ENCODE results near the gene SOX15.

DNA sequence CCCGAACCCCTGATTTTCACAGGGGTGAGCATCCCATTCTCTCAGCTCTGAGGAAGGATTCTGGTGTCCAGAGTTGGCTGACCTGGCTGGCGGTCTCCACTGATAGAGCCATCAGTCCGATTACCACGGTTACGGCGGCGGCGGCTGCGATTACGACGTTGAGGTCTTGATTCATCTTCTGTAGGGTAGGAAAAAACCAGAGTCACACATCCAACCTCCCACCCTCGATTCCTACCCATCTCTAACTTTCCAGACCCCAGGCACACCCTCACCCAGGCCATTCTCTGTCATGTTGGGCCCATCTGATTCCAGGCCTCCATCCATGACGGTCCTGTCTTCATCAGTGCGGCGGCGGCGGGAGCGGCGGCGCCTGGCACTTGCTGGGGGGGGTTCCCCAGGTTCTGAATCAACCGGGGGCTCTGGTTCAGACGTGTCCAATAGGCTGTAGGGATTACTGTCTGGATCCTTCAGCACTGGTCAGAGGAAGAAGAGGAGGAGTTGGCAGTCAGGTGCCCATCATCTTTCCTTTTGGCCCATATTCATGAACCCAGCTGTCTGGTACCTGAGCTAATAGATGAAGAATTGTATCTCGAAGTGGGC is 2.6 kb upstream of the SOX15 start:
- TF ChIP-seq, protein P1, sequence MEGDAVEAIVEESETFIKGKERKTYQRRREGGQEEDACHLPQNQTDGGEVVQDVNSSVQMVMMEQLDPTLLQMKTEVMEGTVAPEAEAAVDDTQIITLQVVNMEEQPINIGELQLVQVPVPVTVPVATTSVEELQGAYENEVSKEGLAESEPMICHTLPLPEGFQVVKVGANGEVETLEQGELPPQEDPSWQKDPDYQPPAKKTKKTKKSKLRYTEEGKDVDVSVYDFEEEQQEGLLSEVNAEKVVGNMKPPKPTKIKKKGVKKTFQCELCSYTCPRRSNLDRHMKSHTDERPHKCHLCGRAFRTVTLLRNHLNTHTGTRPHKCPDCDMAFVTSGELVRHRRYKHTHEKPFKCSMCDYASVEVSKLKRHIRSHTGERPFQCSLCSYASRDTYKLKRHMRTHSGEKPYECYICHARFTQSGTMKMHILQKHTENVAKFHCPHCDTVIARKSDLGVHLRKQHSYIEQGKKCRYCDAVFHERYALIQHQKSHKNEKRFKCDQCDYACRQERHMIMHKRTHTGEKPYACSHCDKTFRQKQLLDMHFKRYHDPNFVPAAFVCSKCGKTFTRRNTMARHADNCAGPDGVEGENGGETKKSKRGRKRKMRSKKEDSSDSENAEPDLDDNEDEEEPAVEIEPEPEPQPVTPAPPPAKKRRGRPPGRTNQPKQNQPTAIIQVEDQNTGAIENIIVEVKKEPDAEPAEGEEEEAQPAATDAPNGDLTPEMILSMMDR (IDR thresholded peaks at IDR 0.05; ENCODE audit: poor library complexity), result no peak
- no peak for TF ChIP-seq EZH2 (IDR thresholded peaks at IDR 0.05; ENCODE audit: borderline replicate concordance)
- TF ChIP-seq EZH2phosphoT487 (IDR thresholded peaks at IDR 0.05; ENCODE audit: low read depth, severe bottlenecking, unreplicated experiment), result no peak

All from hepatocyte (in vitro differentiated cells).